Measurements from ENCODE around the gene POU2AF1. TPM values are rescaled to one million over a fixed set of nuclear protein-coding genes. Genes with fewer than 3 reads are reported as not detected.

The POU2AF1 gene
- total and polyA plus RNA-seq, 2 of the 13 experiments (the other 11 are each of a cell fraction or from before 2014, with no cell fraction given), result 1.9 to 3.6 TPM

DNA sequence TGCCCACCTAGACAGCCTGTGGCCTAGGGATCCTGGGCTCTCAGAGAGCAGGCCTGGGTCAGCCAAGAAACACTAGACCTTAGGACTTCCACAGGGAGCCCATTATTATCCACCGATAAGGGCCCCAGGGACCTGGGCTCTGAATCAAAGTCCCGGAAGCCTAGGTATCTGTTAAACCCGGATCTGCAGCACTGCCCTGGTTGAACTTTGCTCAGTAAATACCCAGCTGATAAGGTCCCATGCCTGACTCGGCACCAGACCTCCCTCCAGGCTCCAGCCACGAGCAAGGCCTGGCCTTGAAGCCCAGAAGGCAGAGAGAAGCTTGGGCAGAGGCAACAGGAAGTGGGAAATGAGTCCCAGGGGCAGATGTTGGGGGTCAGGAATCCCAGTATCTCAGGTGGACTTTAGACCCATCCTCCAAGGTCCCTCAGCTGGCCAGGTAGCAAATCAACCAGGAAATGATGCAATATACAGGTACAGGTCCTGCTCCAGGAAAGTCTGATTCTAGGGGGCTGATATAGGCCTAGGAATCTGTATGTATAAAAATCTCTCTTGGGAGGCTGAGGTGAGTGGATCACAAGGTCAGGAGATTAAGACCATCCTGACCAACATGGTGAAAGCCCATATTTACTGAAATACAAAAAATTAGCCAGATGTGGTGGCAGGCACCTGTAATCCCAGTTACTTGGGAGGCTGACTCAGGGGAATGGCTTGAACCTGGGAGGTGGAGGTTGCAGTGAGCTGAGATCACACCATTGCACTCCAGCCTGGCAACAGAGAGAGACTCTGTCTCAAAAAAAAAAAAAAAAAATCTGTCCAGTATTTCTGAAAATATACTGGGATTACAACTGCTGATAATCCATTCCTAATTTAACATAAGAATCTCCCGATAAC lies 18.7 kb downstream of the POU2AF1 start (continued):
- TF ChIP-seq, protein P1, sequence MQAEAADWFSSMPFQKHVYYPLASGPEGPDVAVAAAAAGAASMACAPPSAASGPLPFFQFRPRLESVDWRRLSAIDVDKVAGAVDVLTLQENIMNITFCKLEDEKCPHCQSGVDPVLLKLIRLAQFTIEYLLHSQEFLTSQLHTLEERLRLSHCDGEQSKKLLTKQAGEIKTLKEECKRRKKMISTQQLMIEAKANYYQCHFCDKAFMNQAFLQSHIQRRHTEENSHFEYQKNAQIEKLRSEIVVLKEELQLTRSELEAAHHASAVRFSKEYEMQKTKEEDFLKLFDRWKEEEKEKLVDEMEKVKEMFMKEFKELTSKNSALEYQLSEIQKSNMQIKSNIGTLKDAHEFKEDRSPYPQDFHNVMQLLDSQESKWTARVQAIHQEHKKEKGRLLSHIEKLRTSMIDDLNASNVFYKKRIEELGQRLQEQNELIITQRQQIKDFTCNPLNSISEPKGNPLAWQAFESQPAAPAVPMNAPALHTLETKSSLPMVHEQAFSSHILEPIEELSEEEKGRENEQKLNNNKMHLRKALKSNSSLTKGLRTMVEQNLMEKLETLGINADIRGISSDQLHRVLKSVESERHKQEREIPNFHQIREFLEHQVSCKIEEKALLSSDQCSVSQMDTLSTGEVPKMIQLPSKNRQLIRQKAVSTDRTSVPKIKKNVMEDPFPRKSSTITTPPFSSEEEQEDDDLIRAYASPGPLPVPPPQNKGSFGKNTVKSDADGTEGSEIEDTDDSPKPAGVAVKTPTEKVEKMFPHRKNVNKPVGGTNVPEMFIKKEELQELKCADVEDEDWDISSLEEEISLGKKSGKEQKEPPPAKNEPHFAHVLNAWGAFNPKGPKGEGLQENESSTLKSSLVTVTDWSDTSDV (CRISPR knock-in tag; IDR thresholded peaks at IDR 0.05), result peak; percentile 86; the same call in 1 of the 2 replicates
- no peak for TF ChIP-seq NBN (conservative IDR thresholded peaks at IDR 0.05)
- TF ChIP-seq, protein P2, sequence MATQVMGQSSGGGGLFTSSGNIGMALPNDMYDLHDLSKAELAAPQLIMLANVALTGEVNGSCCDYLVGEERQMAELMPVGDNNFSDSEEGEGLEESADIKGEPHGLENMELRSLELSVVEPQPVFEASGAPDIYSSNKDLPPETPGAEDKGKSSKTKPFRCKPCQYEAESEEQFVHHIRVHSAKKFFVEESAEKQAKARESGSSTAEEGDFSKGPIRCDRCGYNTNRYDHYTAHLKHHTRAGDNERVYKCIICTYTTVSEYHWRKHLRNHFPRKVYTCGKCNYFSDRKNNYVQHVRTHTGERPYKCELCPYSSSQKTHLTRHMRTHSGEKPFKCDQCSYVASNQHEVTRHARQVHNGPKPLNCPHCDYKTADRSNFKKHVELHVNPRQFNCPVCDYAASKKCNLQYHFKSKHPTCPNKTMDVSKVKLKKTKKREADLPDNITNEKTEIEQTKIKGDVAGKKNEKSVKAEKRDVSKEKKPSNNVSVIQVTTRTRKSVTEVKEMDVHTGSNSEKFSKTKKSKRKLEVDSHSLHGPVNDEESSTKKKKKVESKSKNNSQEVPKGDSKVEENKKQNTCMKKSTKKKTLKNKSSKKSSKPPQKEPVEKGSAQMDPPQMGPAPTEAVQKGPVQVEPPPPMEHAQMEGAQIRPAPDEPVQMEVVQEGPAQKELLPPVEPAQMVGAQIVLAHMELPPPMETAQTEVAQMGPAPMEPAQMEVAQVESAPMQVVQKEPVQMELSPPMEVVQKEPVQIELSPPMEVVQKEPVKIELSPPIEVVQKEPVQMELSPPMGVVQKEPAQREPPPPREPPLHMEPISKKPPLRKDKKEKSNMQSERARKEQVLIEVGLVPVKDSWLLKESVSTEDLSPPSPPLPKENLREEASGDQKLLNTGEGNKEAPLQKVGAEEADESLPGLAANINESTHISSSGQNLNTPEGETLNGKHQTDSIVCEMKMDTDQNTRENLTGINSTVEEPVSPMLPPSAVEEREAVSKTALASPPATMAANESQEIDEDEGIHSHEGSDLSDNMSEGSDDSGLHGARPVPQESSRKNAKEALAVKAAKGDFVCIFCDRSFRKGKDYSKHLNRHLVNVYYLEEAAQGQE (IDR thresholded peaks at IDR 0.05; ENCODE audit: borderline replicate concordance in 1 of 2, low read depth in 1 of 2, low read length in 2 of 2), result peak in 1 of 2 experiments; percentile 60; a peak in 1 of 4 replicates
- 0 out of 2 replicates have a peak, but pooled peaks have one; percentile 65 for TF ChIP-seq ZNF3 (CRISPR knock-in tag; IDR thresholded peaks at IDR 0.05)
- peak; percentile 1; the same call in 1 of the 2 replicates for TF ChIP-seq KAT7 (CRISPR knock-in tag; IDR thresholded peaks at IDR 0.05; ENCODE audit: borderline replicate concordance)
- peak; percentile 85 for TF ChIP-seq FOSL2 (CRISPR knock-in tag; IDR thresholded peaks at IDR 0.05)
- TF ChIP-seq NFKBIZ (CRISPR knock-in tag; IDR thresholded peaks at IDR 0.05), result peak; percentile 88; the same call in 1 of the 2 replicates
- TF ChIP-seq KLF9 (CRISPR knock-in tag; IDR thresholded peaks at IDR 0.05; ENCODE audit: low read depth), result peak; percentile 30; the same call in 1 of the 2 replicates
- peak; percentile 76 for TF ChIP-seq ZNF274 (CRISPR knock-in tag; IDR thresholded peaks at IDR 0.05)
- TF ChIP-seq, protein P3, sequence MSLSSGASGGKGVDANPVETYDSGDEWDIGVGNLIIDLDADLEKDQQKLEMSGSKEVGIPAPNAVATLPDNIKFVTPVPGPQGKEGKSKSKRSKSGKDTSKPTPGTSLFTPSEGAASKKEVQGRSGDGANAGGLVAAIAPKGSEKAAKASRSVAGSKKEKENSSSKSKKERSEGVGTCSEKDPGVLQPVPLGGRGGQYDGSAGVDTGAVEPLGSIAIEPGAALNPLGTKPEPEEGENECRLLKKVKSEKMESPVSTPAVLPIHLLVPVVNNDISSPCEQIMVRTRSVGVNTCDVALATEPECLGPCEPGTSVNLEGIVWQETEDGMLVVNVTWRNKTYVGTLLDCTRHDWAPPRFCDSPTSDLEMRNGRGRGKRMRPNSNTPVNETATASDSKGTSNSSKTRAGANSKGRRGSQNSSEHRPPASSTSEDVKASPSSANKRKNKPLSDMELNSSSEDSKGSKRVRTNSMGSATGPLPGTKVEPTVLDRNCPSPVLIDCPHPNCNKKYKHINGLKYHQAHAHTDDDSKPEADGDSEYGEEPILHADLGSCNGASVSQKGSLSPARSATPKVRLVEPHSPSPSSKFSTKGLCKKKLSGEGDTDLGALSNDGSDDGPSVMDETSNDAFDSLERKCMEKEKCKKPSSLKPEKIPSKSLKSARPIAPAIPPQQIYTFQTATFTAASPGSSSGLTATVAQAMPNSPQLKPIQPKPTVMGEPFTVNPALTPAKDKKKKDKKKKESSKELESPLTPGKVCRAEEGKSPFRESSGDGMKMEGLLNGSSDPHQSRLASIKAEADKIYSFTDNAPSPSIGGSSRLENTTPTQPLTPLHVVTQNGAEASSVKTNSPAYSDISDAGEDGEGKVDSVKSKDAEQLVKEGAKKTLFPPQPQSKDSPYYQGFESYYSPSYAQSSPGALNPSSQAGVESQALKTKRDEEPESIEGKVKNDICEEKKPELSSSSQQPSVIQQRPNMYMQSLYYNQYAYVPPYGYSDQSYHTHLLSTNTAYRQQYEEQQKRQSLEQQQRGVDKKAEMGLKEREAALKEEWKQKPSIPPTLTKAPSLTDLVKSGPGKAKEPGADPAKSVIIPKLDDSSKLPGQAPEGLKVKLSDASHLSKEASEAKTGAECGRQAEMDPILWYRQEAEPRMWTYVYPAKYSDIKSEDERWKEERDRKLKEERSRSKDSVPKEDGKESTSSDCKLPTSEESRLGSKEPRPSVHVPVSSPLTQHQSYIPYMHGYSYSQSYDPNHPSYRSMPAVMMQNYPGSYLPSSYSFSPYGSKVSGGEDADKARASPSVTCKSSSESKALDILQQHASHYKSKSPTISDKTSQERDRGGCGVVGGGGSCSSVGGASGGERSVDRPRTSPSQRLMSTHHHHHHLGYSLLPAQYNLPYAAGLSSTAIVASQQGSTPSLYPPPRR (CRISPR knock-in tag; IDR thresholded peaks at IDR 0.05; ENCODE audit: borderline replicate concordance), result peak; percentile 97
- TF ChIP-seq ZNF557 (CRISPR knock-in tag; IDR thresholded peaks at IDR 0.05), result peak; percentile 42; the same call in 1 of the 2 replicates
- TF ChIP-seq ZNF546 (CRISPR knock-in tag; conservative IDR thresholded peaks at IDR 0.05), result no peak
- no peak for TF ChIP-seq ZKSCAN5 (CRISPR knock-in tag; IDR thresholded peaks at IDR 0.05)
- TF ChIP-seq FLYWCH1 (CRISPR knock-in tag; IDR thresholded peaks at IDR 0.05), result 0 out of 2 replicates have a peak, but pooled peaks have one; percentile 40
- TF ChIP-seq ZNF83 (CRISPR knock-in tag; IDR thresholded peaks at IDR 0.05; ENCODE audit: borderline replicate concordance), result no peak
- TF ChIP-seq ZNF709 (CRISPR knock-in tag; IDR thresholded peaks at IDR 0.05), result no peak
- TF ChIP-seq CHD2 (IDR thresholded peaks at IDR 0.05; ENCODE audit: low read depth, low read length), result peak; percentile 38; the same call in 1 of the 2 replicates
- TF ChIP-seq U2AF1 (optimal IDR thresholded peaks at IDR 0.05; ENCODE audit: low read depth, low read length), result no peak
